Measurements from ENCODE around the gene UBB.
"Not testable (repeated sequence)": the region's sequence is repeated elsewhere in the genome, so short reads cannot be mapped to it uniquely, and the experiment has no call there.

Gene UBB

DNA sequence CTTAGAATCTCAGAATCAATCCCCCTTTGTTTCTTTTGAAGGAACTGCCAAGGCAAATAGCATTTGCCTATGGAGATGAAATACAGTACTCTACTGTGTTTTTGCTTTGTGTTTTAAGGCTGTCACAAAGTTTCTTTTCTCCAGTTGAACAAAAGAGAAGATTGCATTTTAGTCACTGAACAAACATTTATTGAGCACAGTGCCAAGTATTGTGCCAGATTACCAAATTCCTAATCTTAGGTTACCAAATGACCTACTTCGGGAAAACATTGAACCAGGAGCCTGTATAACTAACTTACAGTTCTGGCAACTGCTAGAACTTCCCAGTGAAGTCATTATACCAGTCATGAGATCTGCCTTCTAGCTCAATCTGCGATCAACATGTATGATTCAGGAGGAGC, 3.0 kb upstream of the UBB start:
- DNase-seq: no peak

DNA sequence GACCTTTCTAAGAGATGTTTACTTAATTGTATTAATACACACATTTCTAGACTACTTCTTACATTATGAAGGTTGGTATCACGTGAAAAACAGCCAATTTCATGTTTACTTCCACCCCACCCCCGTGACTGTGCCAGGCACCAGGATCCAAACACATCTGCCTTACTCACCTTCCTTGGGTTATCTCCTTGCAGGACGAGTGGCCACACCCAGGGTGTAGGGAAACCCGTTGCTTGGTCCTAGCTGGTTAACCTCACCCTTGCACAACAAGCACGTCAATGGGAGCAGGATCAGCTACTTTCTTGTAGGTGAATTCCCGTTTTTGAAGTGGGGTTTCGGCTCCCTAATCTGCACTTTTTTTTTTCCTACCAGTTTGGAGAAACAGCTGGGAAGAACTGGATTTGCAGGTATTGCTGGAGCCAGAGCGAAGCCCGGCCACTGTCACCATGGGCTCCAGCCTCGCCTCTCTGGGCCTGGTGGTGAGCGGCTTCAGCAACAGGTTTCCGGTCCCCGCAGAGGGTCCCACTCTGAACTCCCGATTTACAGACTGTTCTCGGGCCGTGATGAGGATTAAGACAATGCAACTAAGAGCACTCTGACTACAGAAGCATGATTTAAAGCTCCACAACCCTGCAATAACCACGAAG, 2.1 kb upstream of the UBB start:
- DNase-seq: no peak

DNA sequence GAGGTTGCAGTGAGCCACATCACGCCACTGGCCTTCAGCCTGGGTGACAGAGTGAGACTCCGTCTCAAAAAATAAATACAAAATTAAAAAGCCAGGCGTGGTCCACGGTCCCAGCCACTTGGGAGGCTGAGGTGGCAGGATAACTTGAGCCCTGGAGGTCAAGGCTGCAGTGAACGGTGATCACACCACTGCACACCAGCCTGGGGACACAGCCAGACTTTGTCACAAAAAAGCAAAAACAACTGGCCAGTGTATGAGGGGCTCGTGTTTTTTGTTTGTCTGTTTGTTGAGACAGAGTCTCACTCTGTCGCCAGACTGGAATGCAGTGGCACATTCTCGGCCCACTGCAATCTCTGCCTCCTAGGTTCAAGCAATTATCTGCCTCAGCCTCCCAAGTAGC, 1.2 kb upstream of the UBB start:
- no peak for DNase-seq

DNA sequence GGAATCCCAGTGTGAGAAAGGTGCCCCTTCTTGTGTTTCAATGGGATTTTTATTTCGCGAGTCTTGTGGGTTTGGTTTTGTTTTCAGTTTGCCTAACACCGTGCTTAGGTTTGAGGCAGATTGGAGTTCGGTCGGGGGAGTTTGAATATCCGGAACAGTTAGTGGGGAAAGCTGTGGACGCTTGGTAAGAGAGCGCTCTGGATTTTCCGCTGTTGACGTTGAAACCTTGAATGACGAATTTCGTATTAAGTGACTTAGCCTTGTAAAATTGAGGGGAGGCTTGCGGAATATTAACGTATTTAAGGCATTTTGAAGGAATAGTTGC, 567 bp downstream of the UBB start:
- DNase-seq: no peak

DNA sequence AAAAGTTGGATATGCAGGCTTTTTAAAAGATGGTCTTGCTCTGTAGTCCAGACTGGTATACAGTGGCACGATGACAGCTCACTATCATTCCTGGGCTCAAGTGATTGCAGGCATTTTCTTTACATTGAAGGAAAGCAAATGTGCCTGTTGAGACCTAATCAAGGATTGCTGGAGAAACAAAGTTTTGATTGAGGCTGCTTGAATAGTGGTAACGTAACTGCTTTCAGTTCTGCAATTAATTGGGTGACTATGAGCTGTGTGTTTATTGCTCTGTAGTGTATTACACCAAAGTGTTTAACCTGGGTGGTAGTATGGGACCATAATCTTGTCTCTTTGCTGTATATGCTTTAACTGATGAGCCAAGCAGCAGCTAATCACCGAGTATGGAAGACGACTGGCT, 2.3 kb downstream of the UBB start:
- no peak for DNase-seq

DNA sequence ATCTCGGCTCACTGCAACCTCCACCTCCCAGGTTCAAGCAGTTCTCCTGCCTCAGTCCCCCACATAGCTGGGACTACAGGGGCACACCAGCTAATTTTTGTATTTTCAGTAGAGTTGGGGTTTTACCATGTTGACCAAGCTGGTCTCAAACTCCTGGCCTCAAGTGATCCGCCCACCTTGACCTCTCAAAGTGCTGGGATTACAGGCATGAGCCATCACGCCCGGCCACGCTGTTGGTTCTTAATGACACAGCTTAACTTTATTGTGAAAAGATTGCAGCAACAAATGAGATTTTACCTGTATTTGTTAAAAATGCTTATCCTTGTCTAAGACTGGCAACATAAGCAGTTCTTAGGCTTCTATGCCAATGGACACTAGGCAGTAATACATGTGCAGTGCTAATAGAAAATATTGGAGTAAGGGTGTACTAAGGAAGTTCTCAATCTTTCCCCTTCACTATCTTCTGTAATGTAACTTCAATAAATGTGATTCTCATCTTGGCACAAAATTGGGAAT, 2.9 kb downstream of the UBB start:
- no peak for DNase-seq

DNA sequence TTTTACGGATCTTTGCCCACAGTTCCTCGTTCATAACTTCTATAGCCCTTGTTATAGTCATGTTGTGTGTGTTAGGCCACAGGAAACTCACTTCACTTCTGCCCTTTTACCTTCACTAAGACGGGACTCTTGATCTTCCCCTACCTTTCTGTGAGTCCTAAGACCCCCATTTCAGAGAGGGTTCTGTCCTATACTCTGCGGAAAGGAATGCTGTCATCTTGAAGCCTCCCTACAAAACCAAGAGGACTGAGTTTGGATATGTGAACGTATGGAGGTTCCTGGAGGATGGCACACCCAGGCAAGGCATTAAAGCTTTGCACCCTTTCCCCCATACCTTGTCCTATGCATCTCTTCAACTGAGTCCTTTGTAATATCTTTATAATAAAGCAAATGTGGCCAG, 3.7 kb downstream of the UBB start:
- DNase-seq: no peak

DNA sequence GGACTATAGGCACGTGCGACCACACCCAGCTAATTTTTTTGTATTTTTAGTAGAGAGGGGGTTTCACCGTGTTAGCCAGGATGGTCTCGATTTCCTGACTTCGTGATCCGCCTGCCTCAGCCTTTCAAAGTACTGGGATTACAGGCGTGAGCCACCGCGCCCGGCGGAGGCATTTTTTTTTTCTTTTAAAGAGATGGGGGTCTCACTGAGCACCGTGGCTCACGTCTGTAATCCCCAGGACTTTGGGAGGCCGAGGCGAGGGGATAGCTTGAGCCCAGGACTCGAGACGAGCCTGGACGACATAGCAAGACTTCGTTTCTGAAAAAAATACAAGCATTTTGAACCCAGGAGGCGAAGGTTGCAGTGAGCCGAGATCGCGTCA, 5.2 kb downstream of the UBB start:
- not testable (repeated sequence) for DNase-seq

DNA sequence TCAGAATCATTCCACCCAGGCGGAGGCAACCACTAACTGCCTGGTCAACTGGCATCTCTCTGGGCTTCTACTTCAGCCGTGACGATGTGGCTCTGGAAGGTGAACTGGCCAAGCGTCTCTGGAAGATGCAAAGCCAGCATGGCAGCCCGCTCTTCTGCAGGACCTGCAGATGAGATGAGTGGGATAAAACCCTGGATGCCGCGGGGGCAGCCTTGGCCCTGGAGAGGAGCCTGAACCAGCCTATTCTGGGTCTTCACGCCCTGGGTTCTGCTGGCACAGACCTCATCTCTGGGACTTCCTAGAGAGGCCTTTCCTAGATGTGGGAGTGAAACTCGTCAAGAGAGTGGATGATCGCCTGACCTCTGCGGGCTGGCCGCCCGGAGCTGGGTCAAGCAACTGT, 10.6 kb downstream of the UBB start:
- no peak for DNase-seq

DNA sequence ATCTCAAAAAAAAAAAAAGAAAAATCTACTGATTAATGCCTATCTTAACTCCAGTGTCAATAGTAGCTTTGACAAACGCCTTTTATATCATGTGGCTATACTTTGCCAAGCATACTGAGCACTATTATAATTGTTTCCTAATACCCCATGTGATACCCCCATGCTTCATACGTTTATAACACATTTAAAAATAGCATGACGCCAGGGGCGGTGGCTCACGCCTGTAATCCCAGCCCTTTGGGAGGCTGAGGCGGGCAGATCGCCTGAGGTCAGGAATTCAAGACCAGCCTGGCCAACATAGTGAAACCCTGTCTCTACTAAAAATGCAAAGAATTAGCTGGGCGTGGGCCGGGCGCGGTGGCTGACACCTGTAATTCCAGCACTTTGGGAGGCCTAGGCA, 11.6 kb downstream of the UBB start:
- DNase-seq: not testable (repeated sequence)

DNA sequence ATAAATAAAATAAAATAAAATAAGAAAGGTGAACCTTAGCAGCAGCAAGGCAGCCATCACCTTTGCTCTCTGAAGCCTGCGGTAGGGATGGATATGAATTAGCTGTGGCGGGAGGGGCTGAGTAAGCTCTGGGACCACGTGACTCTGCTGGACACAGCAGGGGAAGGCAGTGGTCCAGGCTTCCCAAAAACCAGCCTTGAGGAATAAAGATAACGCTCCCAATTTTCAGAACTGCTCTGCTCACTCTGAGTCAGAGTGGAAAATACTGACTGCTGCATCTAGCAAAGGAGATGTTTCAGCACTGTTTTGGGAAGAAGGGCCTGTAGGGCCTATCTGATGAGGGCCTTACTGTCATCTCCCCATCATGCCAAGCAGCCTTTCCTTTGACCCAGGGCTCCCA, 15.0 kb downstream of the UBB start:
- DNase-seq: not testable (repeated sequence)

DNA sequence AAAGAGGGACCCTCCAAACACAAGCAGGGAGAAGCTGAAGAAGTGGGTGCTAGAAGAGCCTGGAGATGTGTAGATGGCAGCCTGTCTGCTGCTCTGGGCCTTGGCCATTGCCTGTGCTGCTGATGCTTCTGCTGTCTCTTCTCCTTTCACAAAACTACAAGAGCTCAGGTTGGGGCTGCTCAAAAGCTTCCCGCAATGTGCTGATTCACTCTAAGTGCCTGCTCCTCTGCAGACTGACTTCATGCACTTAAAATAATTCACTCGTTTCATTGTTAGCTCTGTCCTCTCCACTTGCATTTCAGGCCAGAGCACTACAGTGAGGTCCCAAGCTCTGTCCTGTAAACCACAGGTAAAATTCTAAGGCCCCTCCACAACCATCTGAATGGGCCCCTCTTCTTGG, 15.8 kb downstream of the UBB start:
- DNase-seq: not testable (repeated sequence)

DNA sequence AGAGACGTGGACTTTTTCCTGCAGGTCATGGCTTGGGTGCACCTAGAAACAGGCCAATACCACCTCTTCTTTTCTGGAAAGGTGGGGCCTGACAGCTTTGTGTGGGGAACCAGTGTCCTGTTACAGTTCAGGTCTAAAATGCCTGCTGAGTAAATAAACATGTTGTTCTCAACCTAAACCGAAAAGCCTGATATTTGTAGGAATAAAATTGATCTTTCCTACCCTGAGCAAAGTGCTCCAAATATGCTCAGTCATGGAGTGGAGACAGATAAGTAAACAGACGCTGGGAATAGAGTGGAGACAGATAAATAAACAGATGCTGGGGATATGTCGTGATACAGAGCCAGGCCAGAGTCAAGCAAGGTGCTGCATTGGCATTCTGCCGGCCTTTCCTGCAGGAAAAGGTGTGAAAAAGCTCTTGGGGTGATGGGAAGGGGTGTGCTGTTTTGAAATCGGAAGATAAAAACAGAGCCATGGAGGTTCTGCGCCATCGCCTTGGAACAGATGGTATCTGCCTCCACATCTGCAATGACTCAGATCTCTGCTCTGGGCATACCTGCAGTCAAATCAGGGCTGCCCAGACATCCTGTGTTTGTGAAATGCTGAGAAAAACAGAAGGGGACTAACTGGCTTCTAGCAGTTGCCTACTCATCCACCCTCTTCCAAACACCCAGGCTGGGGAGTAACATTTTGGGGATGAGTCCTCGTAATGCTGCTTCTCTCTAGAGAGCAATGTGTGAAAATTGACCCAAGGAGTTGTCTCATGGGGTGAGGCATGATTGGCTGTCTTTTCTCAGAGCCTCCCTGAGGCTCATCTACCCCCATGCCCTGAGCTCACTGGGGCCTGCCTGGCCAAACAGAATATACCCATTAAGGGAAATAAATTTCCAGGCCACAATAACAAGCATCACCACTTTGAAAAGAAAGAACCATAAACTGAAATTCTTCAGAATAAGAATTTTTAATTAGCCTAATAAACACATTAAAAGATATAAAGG, 17.7 kb downstream of the UBB start:
- DNase-seq: peak; percentile 44

DNA sequence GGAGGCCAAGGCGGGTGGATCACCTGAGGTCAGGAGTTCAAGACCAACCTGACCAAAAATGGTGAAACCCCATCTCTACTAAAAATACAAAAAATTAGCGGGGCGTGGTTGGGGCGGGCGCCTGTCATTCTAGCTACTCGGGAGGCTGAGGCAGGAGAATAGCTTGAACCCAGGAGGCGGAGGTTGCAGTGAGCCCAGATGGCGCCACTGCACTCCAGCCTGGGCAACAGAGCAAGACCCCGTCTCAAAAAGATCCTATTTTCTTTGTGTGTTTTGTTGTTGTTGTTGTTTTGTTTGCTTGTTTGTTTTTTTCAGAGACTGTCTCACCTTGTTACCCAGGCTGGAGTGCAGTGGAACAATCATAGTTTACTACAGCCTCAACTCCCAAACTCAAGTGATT, 23.0 kb downstream of the UBB start:
- not testable (repeated sequence) for DNase-seq

DNA sequence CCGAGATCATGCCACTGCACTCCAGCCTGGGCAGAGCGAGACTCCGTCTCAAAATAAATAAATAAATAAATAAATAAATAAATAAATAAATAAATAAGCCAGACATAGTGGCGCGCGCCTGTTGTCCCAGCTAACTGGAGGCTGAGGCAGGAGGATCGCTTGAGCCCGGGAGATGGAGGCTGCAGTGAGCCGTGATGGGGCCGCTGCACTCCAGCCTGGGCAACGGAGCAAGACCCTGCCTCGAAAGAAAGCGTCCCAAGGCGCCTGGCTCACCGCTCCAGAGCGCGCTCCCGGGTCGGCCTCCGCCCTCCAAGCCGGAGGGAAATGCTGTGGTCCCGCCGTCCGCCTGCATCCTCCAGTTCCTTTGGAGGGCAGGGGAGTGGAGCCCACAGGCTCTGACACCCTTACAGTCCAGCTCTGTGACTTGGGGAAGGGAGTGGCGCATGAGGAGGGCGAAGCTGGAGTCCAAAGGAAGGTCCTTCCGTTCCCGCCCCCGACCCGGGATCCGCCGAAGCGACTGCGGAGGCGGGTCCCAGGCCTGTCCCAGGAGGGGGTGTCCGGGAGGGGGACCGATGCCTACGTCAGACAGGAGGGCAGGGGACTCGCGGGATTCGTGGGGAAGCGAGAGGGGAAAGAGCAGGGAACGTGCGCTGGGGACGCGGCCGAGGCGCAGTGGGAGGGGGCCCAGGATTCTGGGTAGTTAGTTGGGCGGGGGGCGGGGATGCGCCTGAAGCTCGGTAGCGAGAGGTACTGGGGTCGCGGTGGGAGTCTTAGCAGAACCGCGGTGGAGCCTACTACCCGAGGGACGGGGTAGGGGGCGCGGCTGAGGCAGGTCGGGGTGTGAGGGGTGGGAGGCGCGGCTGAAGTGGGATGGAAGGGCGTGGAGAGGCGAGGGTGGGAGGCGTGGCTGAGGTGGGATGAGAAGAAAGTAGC, 26.1 kb downstream of the UBB start:
- no peak for DNase-seq

DNA sequence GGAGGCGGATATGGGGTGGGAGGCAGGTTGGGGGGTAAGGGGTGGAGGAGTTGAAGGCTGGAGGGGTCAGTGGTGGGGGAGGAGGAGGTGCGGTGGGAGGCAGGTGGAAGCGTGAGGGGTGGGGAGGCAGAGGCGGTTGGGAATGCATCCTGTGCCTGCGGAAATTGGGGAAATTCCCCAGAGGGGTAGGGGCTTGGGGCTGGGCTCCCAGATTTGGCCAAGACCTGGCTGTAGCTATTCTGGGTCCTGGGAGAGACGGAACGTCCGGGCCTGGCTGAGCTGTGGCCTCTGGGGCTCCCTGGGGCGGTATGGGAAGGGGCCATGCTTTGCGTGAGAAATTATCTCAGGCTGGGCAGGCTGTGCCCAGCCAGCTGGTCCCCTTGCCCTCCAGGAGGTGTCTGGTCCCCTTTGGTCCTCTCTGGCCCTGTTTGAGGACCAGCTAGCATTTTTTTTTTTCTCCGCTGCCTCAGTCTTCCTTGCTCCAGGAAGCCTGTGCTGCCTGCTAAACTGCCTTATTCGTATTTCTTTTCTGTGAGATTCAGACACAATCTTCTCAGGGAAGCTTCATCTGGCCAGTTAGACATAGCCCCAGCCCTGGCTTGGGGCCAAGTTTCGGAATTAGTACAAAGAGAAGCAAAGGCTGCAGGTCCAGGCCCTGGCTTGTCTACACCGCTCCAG, 27.2 kb downstream of the UBB start:
- DNase-seq: peak; percentile 22

DNA sequence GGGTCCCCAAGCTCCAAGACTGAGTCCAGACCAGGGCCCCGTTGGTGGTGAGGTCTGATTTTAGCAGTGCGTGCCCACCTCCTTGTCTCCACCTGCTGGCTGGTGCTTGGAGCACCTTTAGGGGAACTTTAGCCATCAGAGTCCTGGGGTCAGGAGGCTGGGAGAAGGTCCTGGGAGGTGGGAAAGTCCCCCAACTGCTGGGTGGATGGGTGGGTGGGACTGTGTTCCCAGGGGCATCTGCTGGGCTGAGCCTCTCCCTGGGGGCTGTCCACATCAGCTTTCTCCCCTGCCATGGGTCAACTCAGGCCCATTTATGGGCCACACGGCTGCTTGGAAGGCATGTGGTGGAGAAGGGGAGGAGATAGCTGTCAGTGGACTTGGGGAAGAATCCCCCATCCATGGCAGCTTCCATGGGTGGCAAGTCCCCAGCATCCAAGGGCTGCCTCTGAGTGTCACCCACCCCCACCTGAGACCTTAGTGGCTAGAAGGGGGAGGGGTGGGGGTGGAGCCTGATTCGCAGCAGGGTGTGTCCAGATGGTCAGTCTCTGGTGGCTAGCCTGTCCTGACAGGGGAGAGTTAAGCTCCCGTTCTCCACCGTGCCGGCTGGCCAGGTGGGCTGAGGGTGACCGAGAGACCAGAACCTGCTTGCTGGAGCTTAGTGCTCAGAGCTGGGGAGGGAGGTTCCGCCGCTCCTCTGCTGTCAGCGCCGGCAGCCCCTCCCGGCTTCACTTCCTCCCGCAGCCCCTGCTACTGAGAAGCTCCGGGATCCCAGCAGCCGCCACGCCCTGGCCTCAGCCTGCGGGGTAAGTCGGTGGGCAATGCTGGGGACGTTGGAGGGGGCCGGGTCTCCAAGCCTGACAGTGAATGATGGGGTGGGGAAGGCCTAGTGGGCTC, 34.4 kb downstream of the UBB start, which contains the start of gene TRPV2:
TSS of gene TRPV2 (plus strand) at position 541 of the 894 bp plus-strand sequence. CDS start 2,098 bp downstream, outside the sequence.
- DNase-seq: no peak

DNA sequence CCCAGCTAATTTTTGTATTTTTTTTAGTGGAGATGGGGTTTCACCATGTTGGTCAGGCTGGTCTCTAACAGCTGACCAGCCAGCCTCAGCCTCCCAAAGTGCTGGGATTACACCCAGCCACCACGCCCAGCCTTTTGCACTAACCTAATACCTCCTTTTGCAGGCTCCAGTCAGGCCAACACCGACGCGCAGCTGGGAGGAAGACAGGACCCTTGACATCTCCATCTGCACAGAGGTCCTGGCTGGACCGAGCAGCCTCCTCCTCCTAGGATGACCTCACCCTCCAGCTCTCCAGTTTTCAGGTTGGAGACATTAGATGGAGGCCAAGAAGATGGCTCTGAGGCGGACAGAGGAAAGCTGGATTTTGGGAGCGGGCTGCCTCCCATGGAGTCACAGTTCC, 36.5 kb downstream of the UBB start:
- DNase-seq: no peak

DNA sequence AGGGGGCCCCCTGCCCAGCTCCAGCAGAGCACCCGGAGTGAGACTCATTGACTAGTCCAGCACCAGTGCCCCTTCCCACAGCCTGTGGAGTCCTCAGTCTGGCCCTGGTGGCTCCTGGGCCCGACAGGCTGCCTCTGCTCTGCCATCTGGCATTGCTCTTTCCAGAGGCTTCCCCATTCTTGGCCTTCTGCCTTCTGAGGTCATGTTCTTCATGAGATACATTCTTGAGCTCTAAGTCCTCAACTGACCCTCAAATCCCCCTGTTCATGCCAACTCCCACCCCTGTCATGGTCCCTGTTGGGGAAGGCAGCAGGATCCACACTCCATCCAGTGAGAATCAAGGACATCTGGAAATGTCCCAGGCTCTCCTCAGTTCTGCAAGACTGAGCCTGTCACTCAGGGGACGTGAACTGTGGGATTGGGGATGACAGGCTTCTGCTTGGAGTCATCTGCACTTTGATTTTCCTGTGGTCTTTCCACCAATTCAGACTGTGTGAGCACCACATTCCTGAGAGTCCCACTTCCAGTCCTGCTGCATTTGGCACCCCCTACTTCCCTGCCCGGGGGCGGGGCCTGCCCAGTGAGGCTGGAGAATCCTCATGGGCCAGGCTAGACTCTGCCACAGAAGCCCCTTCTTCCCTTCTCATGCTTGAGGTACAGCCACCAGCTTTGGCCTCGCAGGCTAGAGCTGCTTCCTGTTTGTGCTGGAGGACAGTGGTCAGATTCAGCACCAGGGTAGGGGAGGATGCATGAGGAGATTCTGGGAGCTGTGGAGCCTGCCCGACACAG, 37.2 kb downstream of the UBB start:
- DNase-seq: peak; percentile 38

DNA sequence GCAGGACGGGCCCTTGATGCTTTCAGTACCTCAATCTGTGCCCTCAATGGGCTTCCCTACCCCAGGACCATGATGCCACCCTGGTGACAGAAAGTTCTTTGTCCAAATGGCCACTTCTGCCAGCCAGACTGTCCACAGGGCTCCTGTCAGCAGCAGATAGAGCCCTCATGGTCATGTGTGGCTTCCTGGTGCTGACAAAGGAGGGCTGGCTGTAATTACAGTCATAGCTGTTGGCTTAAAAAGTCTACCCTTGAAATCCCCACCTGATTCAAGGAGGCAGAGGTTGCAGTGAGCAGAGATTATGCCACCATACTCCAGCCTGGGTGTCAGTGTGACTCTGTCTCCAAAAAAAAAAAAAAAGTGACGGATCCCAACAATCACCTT, 37.8 kb downstream of the UBB start:
- DNase-seq: no peak

Data from kidney glomerular epithelial cell (primary cell).